Rectal smooth muscle tissue (tissue), 1 donor: ENCODE data around the gene ZNF552.
"Not testable (repeated sequence)": the region's sequence is repeated elsewhere in the genome, so short reads cannot be mapped to it uniquely, and the experiment has no call there.

Experiments used
- H3K27ac ChIP-seq: one replicate; pipeline ENCODE4 v1.7.0; 2013; ENCODE audit warnings: low read depth, low read length, inconsistent platforms
- H3K27me3 ChIP-seq: one replicate; pipeline ENCODE4 v1.7.0; 2013; ENCODE audit warnings: low read length; ENCODE audit not compliant: control insufficient read depth, insufficient read depth
- H3K36me3 ChIP-seq: one replicate; pipeline ENCODE4 v1.7.0; 2013; ENCODE audit warnings: low read length; ENCODE audit not compliant: control insufficient read depth, insufficient read depth
- H3K4me1 ChIP-seq: one replicate; pipeline ENCODE4 v1.7.0; 2013; ENCODE audit warnings: low read length; ENCODE audit not compliant: control insufficient read depth, insufficient read depth
- H3K4me3 ChIP-seq: one replicate; pipeline ENCODE4 v1.7.0; 2013; ENCODE audit warnings: low read length
- H3K9ac ChIP-seq: one replicate; pipeline ENCODE4 v1.7.0; 2013; ENCODE audit warnings: low read length

ZNF552 gene

GRCh38 chr19:57830071-57830602, 15.4 kb upstream of the ZNF552 start, which contains the start of gene ZNF587B:
Gene ZNF587B (plus strand): TSS chr19:57830299. CDS start chr19:57830529, 230 bp downstream.
- H3K9ac ChIP-seq, result no peak within 1 kb of the TSS
- H3K27ac ChIP-seq, result peak within 1 kb of the TSS; percentile 29
- no peaks in the 10 kb centered on the region for H3K4me1 ChIP-seq
- no peaks in the 10 kb centered on the region for H3K27me3 ChIP-seq
- H3K36me3 ChIP-seq, result no peaks in the 10 kb centered on the region
- H3K4me3 ChIP-seq, result peak within 1 kb of the TSS; percentile 66

- no peak overlapping the region for H3K4me3 ChIP-seq
- no peak overlapping the region for H3K27ac ChIP-seq
Measured at GRCh38 chr19:57829316-57829715, 14.6 kb upstream of the ZNF552 start.

GRCh38 chr19:57825511-57825910, 10.8 kb upstream of the ZNF552 start:
- Histone ChIP-seq H3K27me3 (no peaks in the 10 kb centered on the region), H3K4me3 (no peak overlapping the region), H3K9ac (no peak overlapping the region), H3K4me1 (no peaks in the 10 kb centered on the region), H3K27ac (no peak overlapping the region), H3K36me3 (no peaks in the 10 kb centered on the region)

More at GRCh38 chr19:57829316-57829715, 14.6 kb upstream of the ZNF552 start:
- Histone ChIP-seq H3K27me3 (no peaks in the 10 kb centered on the region), H3K9ac (no peak overlapping the region), H3K36me3 (no peaks in the 10 kb centered on the region), H3K4me1 (no peaks in the 10 kb centered on the region)

- H3K4me1 ChIP-seq, H3K36me3 ChIP-seq, H3K9ac ChIP-seq, H3K4me3 ChIP-seq, H3K27me3 ChIP-seq, H3K27ac ChIP-seq: not testable (repeated sequence)
Measured at GRCh38 chr19:57823608-57824007, 8.9 kb upstream of the ZNF552 start.

- not testable (repeated sequence) for H3K4me1 ChIP-seq, H3K9ac ChIP-seq, H3K27me3 ChIP-seq, H3K4me3 ChIP-seq, H3K27ac ChIP-seq, H3K36me3 ChIP-seq
Measured at GRCh38 chr19:57823155-57823554, 8.4 kb upstream of the ZNF552 start.

GRCh38 chr19:57821501-57821900, 6.8 kb upstream of the ZNF552 start:
- H3K27me3 ChIP-seq, H3K9ac ChIP-seq, H3K4me1 ChIP-seq, H3K36me3 ChIP-seq, H3K4me3 ChIP-seq, H3K27ac ChIP-seq: not testable (repeated sequence)

GRCh38 chr19:57821095-57821494, 6.4 kb upstream of the ZNF552 start:
- H3K4me1 ChIP-seq, H3K36me3 ChIP-seq, H3K4me3 ChIP-seq, H3K9ac ChIP-seq, H3K27ac ChIP-seq, H3K27me3 ChIP-seq: not testable (repeated sequence)

- Histone ChIP-seq H3K9ac (no peak overlapping the region), H3K27ac (no peak overlapping the region), H3K4me1 (no peaks in the 10 kb centered on the region), H3K36me3 (no peaks in the 10 kb centered on the region), H3K27me3 (no peaks in the 10 kb centered on the region), H3K4me3 (peak overlapping the region; percentile 100)
Measured at GRCh38 chr19:57820599-57820998, 5.9 kb upstream of the ZNF552 start.

- Histone ChIP-seq H3K4me3 (peak overlapping the region; percentile 100), H3K9ac (peak overlapping the region; percentile 89), H3K27me3 (no peaks in the 10 kb centered on the region)
Measured at GRCh38 chr19:57819475-57820148, 4.9 kb upstream of the ZNF552 start.

GRCh38 chr19:57818378-57818777, 3.7 kb upstream of the ZNF552 start:
- Histone ChIP-seq H3K27ac (no peak overlapping the region), H3K36me3 (no peaks in the 10 kb centered on the region), H3K27me3 (no peaks in the 10 kb centered on the region), H3K9ac (no peak overlapping the region), H3K4me1 (no peaks in the 10 kb centered on the region), H3K4me3 (no peak overlapping the region)

More at GRCh38 chr19:57819475-57820148, 4.9 kb upstream of the ZNF552 start:
- Histone ChIP-seq H3K27ac (peak overlapping the region; percentile 61), H3K36me3 (no peaks in the 10 kb centered on the region), H3K4me1 (no peaks in the 10 kb centered on the region)

- no peak overlapping the region for H3K27ac ChIP-seq
- no peaks in the 10 kb centered on the region for H3K27me3 ChIP-seq
- H3K4me3 ChIP-seq, result no peak overlapping the region
- H3K4me1 ChIP-seq, result no peaks in the 10 kb centered on the region
- H3K9ac ChIP-seq, result no peak overlapping the region
- H3K36me3 ChIP-seq, result peaks cover 1% of the 10 kb centered on the region
Measured at GRCh38 chr19:57817976-57818375, 3.3 kb upstream of the ZNF552 start.

- no peaks in the 10 kb centered on the region for H3K27me3 ChIP-seq
- H3K4me3 ChIP-seq, result no peak overlapping the region
- H3K36me3 ChIP-seq, result peaks cover 2% of the 10 kb centered on the region
- no peaks in the 10 kb centered on the region for H3K4me1 ChIP-seq
- H3K27ac ChIP-seq, result no peak overlapping the region
- no peak overlapping the region for H3K9ac ChIP-seq
Measured at GRCh38 chr19:57816652-57817051, 1.9 kb upstream of the ZNF552 start.
